H54 (cell line): ENCODE measurements around the gene KDM2A.
"Not testable (repeated sequence)": the region's sequence is repeated elsewhere in the genome, so short reads cannot be mapped to it uniquely, and the experiment has no call there.

ENCODE experiments used
- DNase-seq: peaks from one replicate; pipeline ENCODE4 v3.0.0; 2011; ENCODE audit warnings: low spot score, mixed read lengths; ENCODE audit not compliant: insufficient read length
- FAIRE-seq: peaks from 3 replicates; lab custom pipeline; 2011; peaks lifted over from hg19 to GRCh38; lab: Jason Lieb, UNC
- POLR2A ChIP-seq: IDR thresholded peaks from 2 replicates; pipeline ENCODE4 v1.6.1; 2011; ENCODE audit warnings: low read depth, mild to moderate bottlenecking, low read length

The KDM2A gene

GRCh38 chr11:67243051-67243450 lies 124.0 kb downstream of the KDM2A start:
- no peak for TF ChIP-seq POLR2A
- no peak for FAIRE-seq
- no peak for DNase-seq

GRCh38 chr11:67245046-67245445 lies 126.0 kb downstream of the KDM2A start:
- no peak for FAIRE-seq
- TF ChIP-seq POLR2A: no peak
- no peak for DNase-seq

- no peak for DNase-seq
- TF ChIP-seq POLR2A: no peak
- FAIRE-seq: no peak
These were observed 129.0 kb downstream of the KDM2A start for GRCh38 chr11:67247946-67248550.

- no peak for FAIRE-seq
- no peak for DNase-seq
- TF ChIP-seq POLR2A: no peak
These were observed 129.6 kb downstream of the KDM2A start for GRCh38 chr11:67248653-67249052.

GRCh38 chr11:67250059-67251043 lies 131.3 kb downstream of the KDM2A start:
- no peak for FAIRE-seq
- no peak for DNase-seq
- TF ChIP-seq POLR2A: no peak

GRCh38 chr11:67251841-67252240 lies 132.8 kb downstream of the KDM2A start:
- DNase-seq: no peak
- no peak for FAIRE-seq
- TF ChIP-seq POLR2A: no peak

GRCh38 chr11:67252831-67253239 lies 133.8 kb downstream of the KDM2A start:
- DNase-seq: no peak
- TF ChIP-seq POLR2A: no peak
- no peak for FAIRE-seq

- TF ChIP-seq POLR2A: no peak
- FAIRE-seq: no peak
These were observed 135.0 kb downstream of the KDM2A start for GRCh38 chr11:67253872-67254624.

GRCh38 chr11:67254798-67255197 lies 135.7 kb downstream of the KDM2A start:
- FAIRE-seq: no peak
- no peak for DNase-seq
- TF ChIP-seq POLR2A: no peak

More at GRCh38 chr11:67253872-67254624, 135.0 kb downstream of the KDM2A start:
- no peak for DNase-seq

GRCh38 chr11:67255353-67255752 lies 136.3 kb downstream of the KDM2A start:
- TF ChIP-seq POLR2A: no peak
- DNase-seq (no peak), FAIRE-seq (no peak)

- FAIRE-seq (no peak), DNase-seq (no peak)
- no peak for TF ChIP-seq POLR2A
These were observed 136.8 kb downstream of the KDM2A start for GRCh38 chr11:67255864-67256263.

GRCh38 chr11:67256477-67257135 lies 137.5 kb downstream of the KDM2A start:
- no peak for DNase-seq
- no peak for TF ChIP-seq POLR2A
- no peak for FAIRE-seq

- no peak for DNase-seq
- no peak for TF ChIP-seq POLR2A
- FAIRE-seq: no peak
These were observed 141.3 kb downstream of the KDM2A start for GRCh38 chr11:67260406-67260805.

GRCh38 chr11:67260885-67261639 lies 142.0 kb downstream of the KDM2A start:
- FAIRE-seq: not testable (repeated sequence)

More at GRCh38 chr11:67260885-67261639, 142.0 kb downstream of the KDM2A start:
- not testable (repeated sequence) for DNase-seq
